ENCODE data around the gene SIDT2. TPM values are rescaled to one million over a fixed set of nuclear protein-coding genes. Genes with fewer than 3 reads are reported as not detected.

SIDT2 gene
- total and polyA plus RNA-seq, 2 of the 8 experiments (the other 6 are each of a cell fraction or from before 2014, with no cell fraction given), result 18.5 to 21.1 TPM

GRCh38 chr11:117199053-117199915 lies 20.7 kb downstream of the SIDT2 start, which contains the start of gene TAGLN (continued):
- TF ChIP-seq SAP30 (IDR thresholded peaks at IDR 0.05; ENCODE audit: insufficient read depth, insufficient replicate concordance, low read length), result no peak
- peak; percentile 71 for TF ChIP-seq JUND (IDR thresholded peaks at IDR 0.05; ENCODE audit: low read length)
- TF ChIP-seq RBBP5 (IDR thresholded peaks at IDR 0.05; ENCODE audit: borderline replicate concordance, low read depth, low read length), result no peak
- no peak for TF ChIP-seq BACH1 (IDR thresholded peaks at IDR 0.05; ENCODE audit: low read length)
- TF ChIP-seq SUZ12 (IDR thresholded peaks at IDR 0.05; ENCODE audit: low read length), result no peak
- TF ChIP-seq CHD1 (IDR thresholded peaks at IDR 0.05; ENCODE audit: low read depth, low read length), result no peak
- peak; percentile 57 for TF ChIP-seq CREB1 (IDR thresholded peaks at IDR 0.05)
- peak; percentile 84 for TF ChIP-seq POLR2AphosphoS5 (IDR thresholded peaks at IDR 0.05; ENCODE audit: low read depth, low read length)
- TF ChIP-seq USF2 (IDR thresholded peaks at IDR 0.05; ENCODE audit: low read length), result no peak
- TF ChIP-seq CBX5 (IDR thresholded peaks at IDR 0.05; ENCODE audit: low read depth, low read length), result no peak
- TF ChIP-seq NRF1 (IDR thresholded peaks at IDR 0.05; ENCODE audit: low read depth, low read length), result no peak
- TF ChIP-seq BCL11A (IDR thresholded peaks at IDR 0.05; ENCODE audit: low read depth in 2 of 2, low read length in 2 of 2), result no peak
- TF ChIP-seq FOSL1 (IDR thresholded peaks at IDR 0.05; ENCODE audit: insufficient read depth, low read depth, low read length), result no peak
- no peak for TF ChIP-seq SP1 (IDR thresholded peaks at IDR 0.05; ENCODE audit: low read depth, low read length)
- no peak; the same call in 1 of the 2 replicates for TF ChIP-seq CHD2 (IDR thresholded peaks at IDR 0.05; ENCODE audit: low read length)
- TF ChIP-seq MAFK (IDR thresholded peaks at IDR 0.05; ENCODE audit: low read depth, low read length), result no peak
- peak; percentile 85 for TF ChIP-seq TAF7 (optimal IDR thresholded peaks at IDR 0.05; ENCODE audit: borderline replicate concordance, low read depth, low read length)
- no peak for TF ChIP-seq SIRT6 (IDR thresholded peaks at IDR 0.05; ENCODE audit: low read length)
- TF ChIP-seq BRCA1 (IDR thresholded peaks at IDR 0.05; ENCODE audit: low read depth, low read length), result no peak
- TF ChIP-seq RNF2 (IDR thresholded peaks at IDR 0.05; ENCODE audit: borderline replicate concordance, low read depth, low read length, missing control alignments, poor library complexity, severe bottlenecking), result no peak

All from H1 (cell line).